ENCODE data around the gene MAP1LC3B2.

GRCh38 chr12:116626153-116626552 is 67.0 kb downstream of the MAP1LC3B2 start:
- no peak for TF ChIP-seq CREB5 (CRISPR knock-in tag; IDR thresholded peaks at IDR 0.05; ENCODE audit: low read depth)
- TF ChIP-seq POU6F1 (CRISPR knock-in tag; IDR thresholded peaks at IDR 0.05; ENCODE audit: borderline replicate concordance, low read depth) = no peak
- no peak for TF ChIP-seq TSHZ2 (CRISPR knock-in tag; IDR thresholded peaks at IDR 0.05)
- TF ChIP-seq ISL1 (CRISPR knock-in tag; IDR thresholded peaks at IDR 0.05) = no peak
- no peak for TF ChIP-seq TCF4 (CRISPR knock-in tag; IDR thresholded peaks at IDR 0.05; ENCODE audit: borderline replicate concordance)
- TF ChIP-seq, protein P1, sequence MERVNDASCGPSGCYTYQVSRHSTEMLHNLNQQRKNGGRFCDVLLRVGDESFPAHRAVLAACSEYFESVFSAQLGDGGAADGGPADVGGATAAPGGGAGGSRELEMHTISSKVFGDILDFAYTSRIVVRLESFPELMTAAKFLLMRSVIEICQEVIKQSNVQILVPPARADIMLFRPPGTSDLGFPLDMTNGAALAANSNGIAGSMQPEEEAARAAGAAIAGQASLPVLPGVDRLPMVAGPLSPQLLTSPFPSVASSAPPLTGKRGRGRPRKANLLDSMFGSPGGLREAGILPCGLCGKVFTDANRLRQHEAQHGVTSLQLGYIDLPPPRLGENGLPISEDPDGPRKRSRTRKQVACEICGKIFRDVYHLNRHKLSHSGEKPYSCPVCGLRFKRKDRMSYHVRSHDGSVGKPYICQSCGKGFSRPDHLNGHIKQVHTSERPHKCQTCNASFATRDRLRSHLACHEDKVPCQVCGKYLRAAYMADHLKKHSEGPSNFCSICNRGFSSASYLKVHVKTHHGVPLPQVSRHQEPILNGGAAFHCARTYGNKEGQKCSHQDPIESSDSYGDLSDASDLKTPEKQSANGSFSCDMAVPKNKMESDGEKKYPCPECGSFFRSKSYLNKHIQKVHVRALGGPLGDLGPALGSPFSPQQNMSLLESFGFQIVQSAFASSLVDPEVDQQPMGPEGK (CRISPR knock-in tag; IDR thresholded peaks at IDR 0.05; ENCODE audit: borderline replicate concordance) = no peak
- no peak for TF ChIP-seq RARB (CRISPR knock-in tag; IDR thresholded peaks at IDR 0.05)
- no peak for TF ChIP-seq ZNF70 (CRISPR knock-in tag; IDR thresholded peaks at IDR 0.05)
- no peak for TF ChIP-seq PPARA (CRISPR knock-in tag; IDR thresholded peaks at IDR 0.05; ENCODE audit: borderline replicate concordance)
- TF ChIP-seq CSDC2 (CRISPR knock-in tag; IDR thresholded peaks at IDR 0.05) = no peak
- no peak for TF ChIP-seq ZFP30 (CRISPR knock-in tag; IDR thresholded peaks at IDR 0.05)
- no peak for TF ChIP-seq ZNF565 (CRISPR knock-in tag; conservative IDR thresholded peaks at IDR 0.05; ENCODE audit: low read depth)
